Tibial artery (tissue), 4 donors: ENCODE measurements around the gene TRPM2.

Experiments
- DNase-seq, 2 donors: peaks; one replicate each; pipeline ENCODE4 v3.0.0-alpha.2; 2019
- H3K27ac ChIP-seq, 2 donors: fragments of 200-600 bp; sonication (generic) in 1 of 2; 1 replicate in 1 of 2; 2 replicates in 1 of 2; pipeline ENCODE4 v1.5.1; 2018 to 2019; ENCODE audit warnings: mild to moderate bottlenecking in 1 of 2
- H3K27me3 ChIP-seq, 2 donors: fragments of 200-600 bp; sonication (generic) in 1 of 2; one replicate each; pipeline versions ENCODE4 v1.5.1 to v1.6.0; 2016 to 2019
- H3K36me3 ChIP-seq, 3 donors: fragments of 200-600 bp; sonication (generic) in 2 of 3; one replicate each; pipeline ENCODE4 v1.5.1; 2016 to 2019; ENCODE audit warnings: mild to moderate bottlenecking in 2 of 3
- H3K4me1 ChIP-seq, 4 donors: fragments of 200-600 bp; sonication (generic) in 2 of 4; 1 replicate in 3 of 4; 2 replicates in 1 of 4; pipeline ENCODE4 v1.5.1; 2016 to 2019
- H3K4me3 ChIP-seq, 2 donors: fragments of 200-600 bp; sonication (generic) in 1 of 2; 1 replicate in 1 of 2; 2 replicates in 1 of 2; pipeline ENCODE4 v1.5.1; 2018 to 2019; ENCODE audit warnings: mild to moderate bottlenecking in 2 of 2
- H3K9me3 ChIP-seq, 3 donors: fragments of 200-600 bp; sonication (generic) in 1 of 3; one replicate each; pipeline ENCODE4 v1.5.1; 2016 to 2019
- intact Hi-C: fragments of 100-400 bp; cut with DNase I; formaldehyde crosslinking; loops from one replicate; pipeline ENCODE4 v1.15.0; 2023; ENCODE audit warnings: low total_unique reads
- TF ChIP-seq, protein P1 (sequence below), 2 experiments: fragments of 200-600 bp in 1 of 2; fragments of 450-650 bp in 1 of 2; IDR thresholded peaks; one replicate each; pipeline ENCODE4 v1.5.1; 2017 to 2019; ENCODE audit warnings: antibody characterized with exemption in 2 of 2, mild to moderate bottlenecking in 1 of 2, moderate library complexity in 1 of 2

TRPM2 gene

DNA sequence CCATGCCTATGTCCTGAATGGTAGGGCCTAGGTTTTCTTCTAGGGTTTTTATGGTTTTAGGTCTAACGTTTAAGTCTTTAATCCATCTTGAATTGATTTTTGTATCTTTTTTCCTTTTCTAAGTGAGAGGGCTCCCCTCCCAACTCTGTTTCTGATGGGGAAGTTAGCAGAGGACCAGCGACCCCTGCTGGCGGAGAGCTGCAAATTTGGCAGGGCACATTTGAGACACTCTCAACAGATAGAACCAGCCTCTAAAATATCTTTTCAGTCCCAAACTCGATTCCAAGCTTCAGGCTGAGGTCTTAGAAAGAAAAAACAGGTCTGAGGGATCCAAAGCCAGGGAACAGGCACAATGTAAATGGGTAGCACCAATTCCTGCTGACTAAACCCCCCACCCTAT is 134.4 kb downstream of the TRPM2 start:
- peaks cover 0 to 1% (median 0%) of the 10 kb centered on the region in 3 donors for H3K36me3 ChIP-seq
- no peaks in the 10 kb centered on the region for H3K4me1 ChIP-seq
- H3K27ac ChIP-seq: no peak overlapping the region
- H3K27me3 ChIP-seq: peaks cover 0 to 9% of the 10 kb centered on the region in 2 donors
- H3K4me3 ChIP-seq: no peak overlapping the region
- TF ChIP-seq, protein P1, sequence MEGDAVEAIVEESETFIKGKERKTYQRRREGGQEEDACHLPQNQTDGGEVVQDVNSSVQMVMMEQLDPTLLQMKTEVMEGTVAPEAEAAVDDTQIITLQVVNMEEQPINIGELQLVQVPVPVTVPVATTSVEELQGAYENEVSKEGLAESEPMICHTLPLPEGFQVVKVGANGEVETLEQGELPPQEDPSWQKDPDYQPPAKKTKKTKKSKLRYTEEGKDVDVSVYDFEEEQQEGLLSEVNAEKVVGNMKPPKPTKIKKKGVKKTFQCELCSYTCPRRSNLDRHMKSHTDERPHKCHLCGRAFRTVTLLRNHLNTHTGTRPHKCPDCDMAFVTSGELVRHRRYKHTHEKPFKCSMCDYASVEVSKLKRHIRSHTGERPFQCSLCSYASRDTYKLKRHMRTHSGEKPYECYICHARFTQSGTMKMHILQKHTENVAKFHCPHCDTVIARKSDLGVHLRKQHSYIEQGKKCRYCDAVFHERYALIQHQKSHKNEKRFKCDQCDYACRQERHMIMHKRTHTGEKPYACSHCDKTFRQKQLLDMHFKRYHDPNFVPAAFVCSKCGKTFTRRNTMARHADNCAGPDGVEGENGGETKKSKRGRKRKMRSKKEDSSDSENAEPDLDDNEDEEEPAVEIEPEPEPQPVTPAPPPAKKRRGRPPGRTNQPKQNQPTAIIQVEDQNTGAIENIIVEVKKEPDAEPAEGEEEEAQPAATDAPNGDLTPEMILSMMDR (IDR thresholded peaks at IDR 0.05): no peak
- DNase-seq: no peak
- intact Hi-C loops: no loop called here
- H3K9me3 ChIP-seq: peaks cover 0 to 9% (median 3%) of the 10 kb centered on the region in 3 donors

GRCh38 chr21:44489962-44490361 is 136.5 kb downstream of the TRPM2 start:
- peaks cover 0 to 6% (median 0%) of the 10 kb centered on the region in 3 donors for H3K36me3 ChIP-seq
- H3K27ac ChIP-seq: no peak overlapping the region
- H3K4me3 ChIP-seq: no peak overlapping the region
- TF ChIP-seq, protein P1 (IDR thresholded peaks at IDR 0.05): no peak
- no peak for DNase-seq
- intact Hi-C loops: no loop called here
- peaks cover 0 to 10% of the 10 kb centered on the region in 2 donors for H3K27me3 ChIP-seq
- H3K9me3 ChIP-seq: peaks cover 0 to 19% (median 13%) of the 10 kb centered on the region in 3 donors
- H3K4me1 ChIP-seq: no peaks in the 10 kb centered on the region

GRCh38 chr21:44490405-44490804 is 137.0 kb downstream of the TRPM2 start:
- no peaks in the 10 kb centered on the region for H3K4me1 ChIP-seq

DNA sequence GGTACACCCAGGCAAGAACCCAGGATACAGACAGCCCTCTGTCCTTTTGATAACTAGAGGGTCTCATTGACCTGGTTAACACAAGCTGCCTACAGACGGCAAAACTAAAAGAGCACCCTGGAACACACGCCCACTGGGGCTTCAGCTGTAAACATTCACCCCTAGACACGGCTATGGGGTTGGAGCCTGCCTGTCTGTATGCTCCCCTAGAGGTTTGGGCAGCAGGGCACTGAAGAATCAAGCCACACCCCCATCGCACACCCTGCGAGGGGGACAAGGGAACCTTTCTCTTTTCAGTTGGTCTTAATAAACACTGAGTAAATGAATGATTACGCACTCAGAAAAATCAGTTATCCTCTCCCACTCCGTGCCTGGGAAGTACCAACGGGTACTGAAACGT is 137.4 kb downstream of the TRPM2 start:
- Histone ChIP-seq H3K4me1 (no peaks in the 10 kb centered on the region), H3K36me3 (peaks cover 0 to 6% (median 0%) of the 10 kb centered on the region in 3 donors), H3K9me3 (peaks cover 0 to 19% (median 13%) of the 10 kb centered on the region in 3 donors), H3K27me3 (peaks cover 0 to 15% of the 10 kb centered on the region in 2 donors), H3K27ac (no peak overlapping the region), H3K4me3 (no peak overlapping the region)
- intact Hi-C loops: no loop called here
- DNase-seq: no peak
- TF ChIP-seq, protein P1 (IDR thresholded peaks at IDR 0.05): no peak

More at GRCh38 chr21:44490405-44490804, 137.0 kb downstream of the TRPM2 start:
- Histone ChIP-seq H3K27ac (no peak overlapping the region), H3K4me3 (no peak overlapping the region), H3K27me3 (peaks cover 0 to 10% of the 10 kb centered on the region in 2 donors), H3K36me3 (peaks cover 0 to 6% (median 0%) of the 10 kb centered on the region in 3 donors), H3K9me3 (peaks cover 0 to 19% (median 13%) of the 10 kb centered on the region in 3 donors)
- no peak for DNase-seq
- intact Hi-C loops: no loop called here
- TF ChIP-seq, protein P1 (IDR thresholded peaks at IDR 0.05): no peak
